Fibroblast of the aortic adventitia (primary cell): ENCODE data around the gene RUNX1. TPM values are rescaled to one million over a fixed set of nuclear protein-coding genes. Genes with fewer than 3 reads are reported as not detected.
A peak's percentile ranks its signal among the peaks of the same experiment; 100 is the strongest.

Experiments used
- DNase-seq: peaks from one replicate; pipeline ENCODE4 v3.0.0-alpha.2; 2010; ENCODE audit warnings: low read depth
- H3K4me3 ChIP-seq: 2 replicates; pipeline ENCODE4 v1.5.1; 2011; ENCODE audit warnings: low read depth, mild to moderate bottlenecking, control low read depth, low read length, moderate library complexity
- total RNA-seq: library from RNA; depleted of rRNA; stranded (reverse); fragments of >200 nt; gene quantifications from 2 replicates; pipeline ENCODE4 v1.2.3, GENCODE V29; 2012; ENCODE audit warnings: low replicate concordance
- TF ChIP-seq, protein P1 (sequence below): IDR thresholded peaks from 2 replicates; pipeline ENCODE4 v1.5.1; 2011; ENCODE audit warnings: mild to moderate bottlenecking, low read length, control low read depth, inconsistent platforms; ENCODE audit not compliant: insufficient read depth

Gene RUNX1
- total RNA-seq, 1 donor, result 28.0 TPM

DNA sequence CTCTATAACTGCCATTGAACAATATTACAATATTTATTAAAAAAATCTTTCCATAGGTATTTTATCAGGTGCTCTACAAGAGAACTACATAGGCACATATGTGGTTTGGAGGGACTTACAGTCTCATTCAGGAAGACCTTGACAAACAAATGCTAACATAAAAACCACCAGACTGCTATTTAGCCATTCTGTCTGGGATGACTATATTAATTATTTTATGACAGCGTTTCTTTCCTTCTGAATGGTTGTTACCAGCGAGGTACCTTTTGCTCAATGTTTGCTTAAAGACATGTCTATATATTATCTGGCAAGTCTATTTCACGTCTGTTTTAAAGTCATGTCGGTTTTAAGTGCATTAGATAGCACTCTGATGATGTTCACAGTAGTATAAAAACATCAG lies 69.7 kb downstream of the RUNX1 start:
- TF ChIP-seq, protein P1, sequence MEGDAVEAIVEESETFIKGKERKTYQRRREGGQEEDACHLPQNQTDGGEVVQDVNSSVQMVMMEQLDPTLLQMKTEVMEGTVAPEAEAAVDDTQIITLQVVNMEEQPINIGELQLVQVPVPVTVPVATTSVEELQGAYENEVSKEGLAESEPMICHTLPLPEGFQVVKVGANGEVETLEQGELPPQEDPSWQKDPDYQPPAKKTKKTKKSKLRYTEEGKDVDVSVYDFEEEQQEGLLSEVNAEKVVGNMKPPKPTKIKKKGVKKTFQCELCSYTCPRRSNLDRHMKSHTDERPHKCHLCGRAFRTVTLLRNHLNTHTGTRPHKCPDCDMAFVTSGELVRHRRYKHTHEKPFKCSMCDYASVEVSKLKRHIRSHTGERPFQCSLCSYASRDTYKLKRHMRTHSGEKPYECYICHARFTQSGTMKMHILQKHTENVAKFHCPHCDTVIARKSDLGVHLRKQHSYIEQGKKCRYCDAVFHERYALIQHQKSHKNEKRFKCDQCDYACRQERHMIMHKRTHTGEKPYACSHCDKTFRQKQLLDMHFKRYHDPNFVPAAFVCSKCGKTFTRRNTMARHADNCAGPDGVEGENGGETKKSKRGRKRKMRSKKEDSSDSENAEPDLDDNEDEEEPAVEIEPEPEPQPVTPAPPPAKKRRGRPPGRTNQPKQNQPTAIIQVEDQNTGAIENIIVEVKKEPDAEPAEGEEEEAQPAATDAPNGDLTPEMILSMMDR, result no peak
- DNase-seq, result no peak

DNA sequence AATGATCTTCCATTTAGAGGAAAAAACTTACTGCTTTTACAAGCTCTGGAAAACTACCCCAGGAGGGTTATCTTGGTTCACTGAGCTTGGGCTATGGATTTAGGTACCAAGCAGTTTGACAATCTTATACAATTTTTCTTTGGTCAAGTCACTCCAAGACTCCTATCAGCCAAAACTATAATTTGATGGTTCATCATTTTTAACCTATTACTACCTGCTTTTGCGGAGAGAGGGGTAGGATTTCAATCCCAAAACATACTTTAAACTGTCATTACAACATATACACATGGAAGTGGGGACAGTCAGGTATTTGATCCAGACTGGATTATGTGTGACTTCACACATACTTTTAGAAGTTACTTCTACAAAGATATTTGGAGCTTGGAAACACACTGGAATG lies 71.8 kb downstream of the RUNX1 start:
- TF ChIP-seq, protein P1, result no peak
- DNase-seq, result no peak
- no peak overlapping the region for H3K4me3 ChIP-seq

More for the DNA sequence above, 69.7 kb downstream of the RUNX1 start:
- H3K4me3 ChIP-seq, result no peak overlapping the region

DNA sequence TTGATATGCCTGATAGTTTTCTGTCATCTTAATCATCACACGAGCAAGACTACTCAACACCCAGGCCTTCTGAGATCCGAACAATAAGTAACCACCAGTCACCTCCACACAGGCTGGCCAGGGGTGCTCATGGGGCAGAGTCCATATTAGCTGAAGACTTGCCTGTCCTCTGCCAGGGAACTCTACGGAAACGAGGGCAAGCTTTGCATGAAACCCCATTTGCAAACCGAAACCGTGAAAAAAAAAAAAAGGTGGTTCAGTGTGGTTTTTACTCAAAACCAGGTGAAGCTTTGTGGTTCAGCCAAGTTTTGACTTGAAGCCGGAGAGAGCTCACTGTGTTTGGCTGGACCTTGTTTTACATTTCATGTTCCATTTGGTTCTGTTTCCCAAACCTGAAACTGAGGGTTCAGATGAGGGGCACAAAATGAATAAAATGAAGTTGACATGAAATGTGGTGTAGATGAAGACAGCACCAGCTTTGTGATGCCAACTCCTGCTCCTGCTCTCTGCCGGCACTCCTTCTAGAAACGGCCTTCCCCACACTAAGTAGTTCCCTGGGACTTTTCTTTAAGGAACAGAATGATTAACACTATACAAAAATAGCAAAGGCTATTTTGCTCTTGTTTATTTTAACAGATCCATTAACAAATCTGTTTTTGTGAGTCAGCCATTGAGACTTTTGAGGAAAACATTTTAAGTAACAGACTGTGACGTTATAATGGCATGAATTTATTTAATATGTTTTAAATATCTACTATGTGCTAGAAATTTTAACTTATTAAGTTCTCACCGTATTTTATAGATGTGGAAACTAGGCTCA lies 74.7 kb downstream of the RUNX1 start:
- no peak for DNase-seq

DNA sequence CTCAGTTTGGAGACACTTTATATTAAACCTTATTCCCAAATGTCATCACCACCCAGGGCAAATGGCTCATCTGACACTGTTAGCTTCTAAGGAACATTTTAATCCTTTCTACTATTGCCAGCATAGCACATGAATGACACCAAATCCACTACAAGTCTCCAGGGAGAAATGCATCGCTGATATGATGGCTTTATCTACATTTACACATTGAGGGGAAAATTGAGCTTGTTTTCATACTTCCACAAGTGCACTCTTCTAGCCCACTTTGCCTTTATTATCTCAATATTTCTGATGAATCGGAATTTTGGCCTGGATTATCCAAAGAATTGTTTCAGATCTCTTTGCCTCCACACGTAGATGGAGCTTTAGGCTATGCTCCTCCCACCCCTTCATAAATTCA lies 75.4 kb downstream of the RUNX1 start:
- no peak for DNase-seq
- H3K4me3 ChIP-seq, result no peak overlapping the region
- TF ChIP-seq, protein P1, result no peak

More for the DNA sequence above, 74.7 kb downstream of the RUNX1 start:
- H3K4me3 ChIP-seq, result no peak overlapping the region
- TF ChIP-seq, protein P1, result no peak

DNA sequence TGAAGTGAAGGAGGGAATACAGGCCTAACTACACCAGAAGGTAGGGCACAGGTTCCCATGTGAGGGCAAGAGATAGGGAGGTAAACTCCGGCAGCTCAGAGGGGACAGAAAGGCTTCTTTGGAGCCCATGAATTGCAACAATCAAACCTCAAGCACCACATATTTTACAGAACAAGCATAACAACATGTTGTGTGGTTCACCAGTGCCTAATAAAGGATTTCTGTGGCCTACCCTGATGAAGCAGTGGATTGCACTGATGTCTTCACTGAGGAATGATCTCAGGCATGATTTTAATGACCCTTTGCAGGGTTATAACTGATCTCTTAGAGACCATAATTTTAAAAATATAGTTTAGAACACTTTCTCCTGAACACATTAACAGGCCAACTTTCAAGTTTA lies 77.4 kb downstream of the RUNX1 start:
- no peak for DNase-seq
- H3K4me3 ChIP-seq, result no peak overlapping the region
- TF ChIP-seq, protein P1, result no peak

DNA sequence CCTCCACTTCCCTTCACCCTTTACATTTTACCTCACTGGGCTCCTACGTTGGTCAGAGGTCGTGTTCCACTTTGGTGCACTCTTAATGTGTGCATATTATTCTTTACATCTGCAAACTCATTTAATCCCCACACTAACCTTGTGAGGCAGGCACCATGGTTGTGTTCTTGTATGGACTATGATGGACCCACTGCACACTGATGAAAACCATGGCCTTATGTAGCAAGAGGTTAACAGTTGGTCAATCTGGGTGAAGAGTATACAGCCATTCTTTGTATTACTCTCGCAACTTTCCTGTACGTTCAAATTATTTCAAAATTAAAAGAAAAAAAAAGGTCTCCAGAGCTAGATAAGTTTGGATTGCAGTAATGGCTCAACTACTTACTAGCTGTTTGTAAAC lies 78.5 kb downstream of the RUNX1 start:
- H3K4me3 ChIP-seq, result no peak overlapping the region
- TF ChIP-seq, protein P1, result no peak
- no peak for DNase-seq

DNA sequence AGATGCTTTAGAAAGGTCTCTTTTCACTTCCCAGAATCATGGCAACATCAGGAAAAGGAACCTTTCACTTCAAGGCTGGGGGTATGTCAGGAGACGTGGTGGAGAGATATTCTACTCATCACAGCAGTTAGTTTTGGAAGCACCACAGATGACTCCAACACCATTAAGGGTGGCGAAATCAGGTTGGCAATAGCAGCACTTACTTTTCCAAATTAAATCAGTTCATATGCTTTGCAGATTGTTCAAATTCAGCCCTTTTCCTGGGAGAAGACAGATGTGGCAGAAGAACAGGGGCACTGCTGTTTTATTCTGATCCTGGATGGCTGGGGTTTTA lies 79.0 kb downstream of the RUNX1 start:
- DNase-seq, result peak; percentile 31
- H3K4me3 ChIP-seq, result no peak overlapping the region
- TF ChIP-seq, protein P1, result no peak
